Mesothelial cell of epicardium (in vitro differentiated cells): ENCODE results near the gene CCDC170. TPM values are rescaled to one million over a fixed set of nuclear protein-coding genes. Genes with fewer than 3 reads are reported as not detected.

Experiments used
- DNase-seq, 2 experiments: peaks; one replicate each; pipeline ENCODE4 v3.0.0; 2021; ENCODE audit warnings: low spot score in 2 of 2; ENCODE audit not compliant: unreplicated experiment in 2 of 2
- H3K27ac Mint-ChIP-seq: 2 replicates; pipeline ENCODE4 v1.8.0; 2021; ENCODE audit warnings: mixed read lengths
- H3K27me3 Mint-ChIP-seq: 2 replicates; pipeline ENCODE4 v1.8.0; 2021; ENCODE audit warnings: low read depth, mixed read lengths
- H3K36me3 Mint-ChIP-seq: 2 replicates; pipeline ENCODE4 v1.8.0; 2021; ENCODE audit warnings: mixed read lengths
- H3K4me1 Mint-ChIP-seq: 2 replicates; pipeline ENCODE4 v1.8.0; 2021; ENCODE audit warnings: mixed read lengths
- H3K4me3 Mint-ChIP-seq: 2 replicates; pipeline ENCODE4 v1.8.0; 2021; ENCODE audit warnings: mild to moderate bottlenecking, moderate library complexity, mixed read lengths
- H3K9me3 Mint-ChIP-seq: 2 replicates; pipeline ENCODE4 v1.8.0; 2021; ENCODE audit warnings: mixed read lengths
- total RNA-seq: library from RNA; stranded (reverse); gene quantifications from 3 replicates; pipeline ENCODE4 v1.2.1, GENCODE V29; 2021
- TF ChIP-seq, protein P1 (sequence below): fragments of 200-600 bp; sonication (generic); IDR thresholded peaks from one replicate; pipeline ENCODE4 v1.5.0; 2021; ENCODE audit warnings: antibody characterized with exemption; ENCODE audit not compliant: unreplicated experiment

Gene CCDC170
- total RNA-seq, 1 donor from 2014 or later: 3.0 TPM

DNA sequence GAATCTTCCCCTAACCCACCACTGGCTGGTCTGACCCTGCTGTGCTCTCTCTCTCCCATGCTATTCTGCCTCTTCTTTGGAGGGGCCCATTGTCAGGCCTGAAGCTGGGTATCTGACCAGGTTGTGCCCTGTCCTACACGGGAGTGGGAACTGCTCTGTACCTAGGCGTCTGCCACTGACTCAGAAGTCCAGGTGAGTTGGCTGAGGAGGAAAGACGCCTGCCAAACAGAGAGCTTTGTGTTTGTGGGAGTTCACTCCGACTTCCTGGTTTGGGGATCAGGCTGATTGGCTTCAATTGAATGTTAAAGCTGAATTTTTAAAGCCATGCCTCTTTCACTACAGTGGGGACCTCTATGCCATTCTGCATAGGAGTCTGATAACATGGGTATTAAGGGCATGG, 136.0 kb downstream of the CCDC170 start:
- DNase-seq: no peak
- Mint-ChIP-seq H3K9me3 (no peaks in the 10 kb centered on the region), H3K27ac (no peak overlapping the region), H3K27me3 (no peaks in the 10 kb centered on the region), H3K4me1 (no peaks in the 10 kb centered on the region), H3K36me3 (no peaks in the 10 kb centered on the region), H3K4me3 (no peak overlapping the region)
- TF ChIP-seq, protein P1, sequence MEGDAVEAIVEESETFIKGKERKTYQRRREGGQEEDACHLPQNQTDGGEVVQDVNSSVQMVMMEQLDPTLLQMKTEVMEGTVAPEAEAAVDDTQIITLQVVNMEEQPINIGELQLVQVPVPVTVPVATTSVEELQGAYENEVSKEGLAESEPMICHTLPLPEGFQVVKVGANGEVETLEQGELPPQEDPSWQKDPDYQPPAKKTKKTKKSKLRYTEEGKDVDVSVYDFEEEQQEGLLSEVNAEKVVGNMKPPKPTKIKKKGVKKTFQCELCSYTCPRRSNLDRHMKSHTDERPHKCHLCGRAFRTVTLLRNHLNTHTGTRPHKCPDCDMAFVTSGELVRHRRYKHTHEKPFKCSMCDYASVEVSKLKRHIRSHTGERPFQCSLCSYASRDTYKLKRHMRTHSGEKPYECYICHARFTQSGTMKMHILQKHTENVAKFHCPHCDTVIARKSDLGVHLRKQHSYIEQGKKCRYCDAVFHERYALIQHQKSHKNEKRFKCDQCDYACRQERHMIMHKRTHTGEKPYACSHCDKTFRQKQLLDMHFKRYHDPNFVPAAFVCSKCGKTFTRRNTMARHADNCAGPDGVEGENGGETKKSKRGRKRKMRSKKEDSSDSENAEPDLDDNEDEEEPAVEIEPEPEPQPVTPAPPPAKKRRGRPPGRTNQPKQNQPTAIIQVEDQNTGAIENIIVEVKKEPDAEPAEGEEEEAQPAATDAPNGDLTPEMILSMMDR: no peak

DNA sequence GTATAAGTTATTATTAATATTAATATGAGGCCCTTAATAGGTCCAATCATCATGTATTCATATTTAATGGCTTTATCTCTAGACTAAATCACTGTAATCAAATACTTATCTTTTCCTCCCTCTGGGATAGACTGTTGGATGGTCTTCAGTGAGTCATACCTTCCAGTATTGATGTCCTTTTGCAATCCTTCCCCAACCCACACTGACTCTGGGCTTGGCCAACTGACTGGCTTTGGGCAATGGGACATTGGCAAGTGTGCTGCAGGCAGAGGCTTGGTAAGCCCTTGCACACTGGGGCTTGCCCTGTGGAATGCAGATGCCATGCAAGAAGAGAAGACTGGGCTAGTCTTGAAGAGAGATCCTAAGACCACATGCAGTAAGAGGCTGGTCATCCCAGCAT, 136.6 kb downstream of the CCDC170 start:
- no peak overlapping the region for H3K4me3 Mint-ChIP-seq
- DNase-seq: no peak
- no peaks in the 10 kb centered on the region for H3K27me3 Mint-ChIP-seq
- TF ChIP-seq, protein P1: no peak
- no peaks in the 10 kb centered on the region for H3K36me3 Mint-ChIP-seq
- H3K9me3 Mint-ChIP-seq: no peaks in the 10 kb centered on the region
- no peaks in the 10 kb centered on the region for H3K4me1 Mint-ChIP-seq
- no peak overlapping the region for H3K27ac Mint-ChIP-seq

GRCh38 chr6:151630991-151631655, 137.3 kb downstream of the CCDC170 start:
- DNase-seq: no peak
- Mint-ChIP-seq H3K27ac (no peak overlapping the region), H3K4me1 (no peaks in the 10 kb centered on the region), H3K9me3 (no peaks in the 10 kb centered on the region), H3K4me3 (no peak overlapping the region), H3K27me3 (no peaks in the 10 kb centered on the region), H3K36me3 (no peaks in the 10 kb centered on the region)
- TF ChIP-seq, protein P1: no peak

GRCh38 chr6:151632415-151632987, 138.7 kb downstream of the CCDC170 start:
- no peaks in the 10 kb centered on the region for H3K27me3 Mint-ChIP-seq
- TF ChIP-seq, protein P1: no peak
- H3K4me3 Mint-ChIP-seq: no peak overlapping the region
- no peak overlapping the region for H3K27ac Mint-ChIP-seq
- H3K36me3 Mint-ChIP-seq: no peaks in the 10 kb centered on the region
- DNase-seq: no peak
- H3K9me3 Mint-ChIP-seq: no peaks in the 10 kb centered on the region
- no peaks in the 10 kb centered on the region for H3K4me1 Mint-ChIP-seq

GRCh38 chr6:151633526-151634335, 139.9 kb downstream of the CCDC170 start:
- H3K27ac Mint-ChIP-seq: no peak overlapping the region
- H3K9me3 Mint-ChIP-seq: no peaks in the 10 kb centered on the region
- TF ChIP-seq, protein P1: no peak
- DNase-seq: no peak
- H3K27me3 Mint-ChIP-seq: no peaks in the 10 kb centered on the region
- no peak overlapping the region for H3K4me3 Mint-ChIP-seq
- no peaks in the 10 kb centered on the region for H3K4me1 Mint-ChIP-seq
- no peaks in the 10 kb centered on the region for H3K36me3 Mint-ChIP-seq
